ENCODE results near the gene SLC8A3. TPM values are rescaled to one million over a fixed set of nuclear protein-coding genes. Genes with fewer than 3 reads are reported as not detected.

SLC8A3 gene
- total RNA-seq, 4 donors from 2014 or later: 0.34 to 1.6 (median 0.73) TPM

DNA sequence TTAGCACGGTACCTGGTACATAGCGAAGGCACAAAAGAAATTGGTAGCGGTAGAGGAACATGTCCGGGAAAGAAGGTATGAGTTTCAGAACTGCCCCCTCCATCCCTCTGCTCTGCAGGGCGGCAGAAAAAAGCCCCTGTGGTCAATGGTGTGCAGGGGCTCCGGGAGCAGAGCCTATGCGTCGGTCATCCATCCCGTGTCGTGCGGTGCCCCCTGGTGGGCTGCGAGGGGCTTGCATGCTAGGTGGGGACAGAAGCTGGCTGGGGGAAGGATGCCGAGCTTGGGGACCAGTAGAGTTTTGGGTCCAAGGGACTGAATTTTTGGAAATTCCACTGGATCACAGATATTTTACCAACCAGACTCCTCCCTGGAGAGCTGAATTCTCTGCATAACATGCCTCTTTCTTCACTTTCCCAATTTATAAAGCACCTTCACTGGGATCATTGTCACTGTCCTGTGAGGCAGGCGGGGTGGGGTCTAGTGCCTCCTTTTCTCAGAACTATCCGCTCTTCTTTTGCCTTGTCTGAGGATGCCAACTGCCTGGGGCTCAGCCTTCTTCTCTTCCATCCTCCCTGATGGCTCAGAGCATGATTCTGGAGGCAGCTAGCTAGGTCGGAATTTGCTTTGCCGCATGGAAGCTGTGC lies 160.8 kb downstream of the SLC8A3 start:
- no peak overlapping the region for H3K4me3 ChIP-seq (ENCODE audit: low read depth, poor library complexity, severe bottlenecking)
- TF ChIP-seq POLR2A (IDR thresholded peaks at IDR 0.05): no peak
- peak in 1 of 3 donors; percentile 47 for TF ChIP-seq CTCF (IDR thresholded peaks at IDR 0.05)
- intact Hi-C loops (cut with DNase I; ENCODE audit: low total_unique reads): loop anchor here (5.0 kb wide), 1 partner anchor 211 kb away; no protein-coding TSS in a partner anchor
- 33 to 36% methylated on average over 17 of the region's 17 CpGs for WGBS, 2 donors
- DNase-seq (ENCODE audit: low spot score in 2 of 2): peak; percentile 33 to 91

DNA sequence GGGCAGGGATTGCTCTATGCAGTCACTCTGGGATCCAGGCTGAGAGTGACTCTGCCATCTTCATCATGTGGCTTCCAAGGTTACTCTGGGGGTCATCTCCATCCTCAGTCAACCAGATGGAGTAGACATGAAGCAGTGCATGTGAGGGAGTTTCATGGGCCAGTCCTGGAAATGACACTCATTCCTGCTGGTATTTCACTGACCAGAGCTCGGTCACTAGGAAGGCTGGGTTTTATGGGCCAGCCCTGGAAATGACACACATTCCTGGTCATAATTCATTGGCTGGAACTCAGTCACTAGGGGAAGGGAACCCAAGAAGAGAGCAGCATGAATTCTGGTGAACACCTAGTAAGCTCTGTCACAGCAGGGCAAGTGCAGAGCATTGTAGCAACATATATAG lies 164.9 kb downstream of the SLC8A3 start:
- intact Hi-C loops (cut with DNase I; ENCODE audit: low total_unique reads): no loop called here

GRCh38 chr14:70022771-70023445 lies 165.8 kb downstream of the SLC8A3 start:
- 82 to 92% methylated on average over 15 of the region's 15 CpGs for WGBS, 2 donors
- no peak overlapping the region for H3K4me3 ChIP-seq (ENCODE audit: low read depth, poor library complexity, severe bottlenecking)
- DNase-seq (ENCODE audit: low spot score in 2 of 2): peak in 1 of 2 donors; percentile 57
- intact Hi-C loops (cut with DNase I; ENCODE audit: low total_unique reads): no loop called here
- no peak for TF ChIP-seq CTCF (IDR thresholded peaks at IDR 0.05)

More for the DNA sequence above, 164.9 kb downstream of the SLC8A3 start:
- DNase-seq (ENCODE audit: low spot score in 2 of 2): peak in 1 of 2 donors; percentile 28
- TF ChIP-seq CTCF (IDR thresholded peaks at IDR 0.05): no peak
- no peak for TF ChIP-seq POLR2A (IDR thresholded peaks at IDR 0.05)
- H3K4me3 ChIP-seq (ENCODE audit: low read depth, poor library complexity, severe bottlenecking): no peak overlapping the region
- WGBS, 2 donors: 67 to 93% methylated on average over 1 of the region's 1 CpG

- TF ChIP-seq POLR2A (IDR thresholded peaks at IDR 0.05) (no peak), CTCF (IDR thresholded peaks at IDR 0.05) (no peak)
- 68 to 77% methylated on average over 8 of the region's 8 CpGs for WGBS, 2 donors
- DNase-seq (ENCODE audit: low spot score in 2 of 2): no peak
- intact Hi-C loops (cut with DNase I; ENCODE audit: low total_unique reads): no loop called here
- H3K4me3 ChIP-seq (ENCODE audit: low read depth, poor library complexity, severe bottlenecking): no peak overlapping the region
These were observed 167.1 kb downstream of the SLC8A3 start for GRCh38 chr14:70021548-70022220.

DNA sequence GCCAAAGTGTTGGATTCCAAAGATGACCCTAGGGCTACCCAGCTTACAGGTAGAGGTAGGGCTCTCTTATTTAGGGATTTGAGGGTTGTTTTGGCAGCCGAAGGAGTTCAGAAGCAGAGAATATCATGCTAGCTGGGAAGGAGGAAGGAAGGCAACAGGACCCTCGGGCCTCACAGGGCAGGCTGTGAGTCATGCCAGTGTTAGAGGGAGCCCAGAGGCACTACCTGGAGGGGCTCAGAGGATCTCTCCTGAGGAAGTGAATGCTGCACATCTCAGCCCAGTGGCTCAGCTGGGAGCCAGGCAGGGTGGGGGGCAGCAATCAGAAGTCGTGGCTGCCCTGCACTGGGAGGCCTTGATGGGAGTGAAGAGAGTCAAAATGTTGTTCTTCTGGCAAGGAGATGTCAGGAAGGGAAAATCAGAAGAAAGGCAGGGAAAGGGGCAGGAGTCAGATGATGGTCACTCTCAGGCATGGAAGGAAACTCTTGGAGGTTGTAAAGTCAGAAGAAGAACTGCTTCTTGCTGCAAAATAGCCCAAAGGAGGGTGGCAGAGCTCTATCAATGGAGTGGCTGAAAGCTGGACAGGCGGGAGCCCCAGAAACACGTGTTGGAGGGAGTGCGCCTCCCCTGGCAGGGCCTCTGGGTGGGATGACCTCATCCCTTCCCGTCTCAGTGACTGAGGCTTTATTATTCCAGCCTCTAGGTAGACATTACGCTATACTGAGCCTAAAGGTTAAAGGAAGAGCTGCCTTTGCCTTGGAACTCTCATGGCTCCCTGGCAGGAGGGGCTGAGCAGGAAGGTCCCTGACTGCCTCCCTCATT lies 168.2 kb downstream of the SLC8A3 start:
- H3K4me3 ChIP-seq (ENCODE audit: low read depth, poor library complexity, severe bottlenecking): no peak overlapping the region
- WGBS, 2 donors: 65 to 70% methylated on average over 8 of the region's 8 CpGs
- intact Hi-C loops (cut with DNase I; ENCODE audit: low total_unique reads): no loop called here
- peak in 1 of 2 donors; percentile 61 for DNase-seq (ENCODE audit: low spot score in 2 of 2)
- TF ChIP-seq POLR2A (IDR thresholded peaks at IDR 0.05) (no peak), CTCF (IDR thresholded peaks at IDR 0.05) (no peak)
